Tibial nerve (tissue), 4 donors: ENCODE results near the gene PTPRG. TPM values are rescaled to one million over a fixed set of nuclear protein-coding genes. Genes with fewer than 3 reads are reported as not detected.
A peak's percentile ranks its signal among the peaks of the same experiment; 100 is the strongest.
"Not testable (repeated sequence)": the region's sequence is repeated elsewhere in the genome, so short reads cannot be mapped to it uniquely, and the experiment has no call there.

ENCODE experiments used
- DNase-seq, 2 donors: peaks; one replicate each; pipeline ENCODE4 v3.0.0-alpha.2; 2019; ENCODE audit warnings: low spot score in 2 of 2
- H3K27ac ChIP-seq, 4 donors: fragments of 200-600 bp; sonication (generic) in 3 of 4; one replicate each; pipeline ENCODE4 v1.5.1; 2017 to 2019; ENCODE audit warnings: mild to moderate bottlenecking in 1 of 4
- H3K27me3 ChIP-seq, 2 donors: fragments of 200-600 bp; sonication (generic) in 1 of 2; one replicate each; pipeline versions ENCODE4 v1.5.1 to v1.6.0; 2017 to 2019
- H3K36me3 ChIP-seq, 3 donors: fragments of 200-600 bp; sonication (generic); one replicate each; pipeline ENCODE4 v1.5.1; 2018 to 2019
- H3K4me1 ChIP-seq, 4 donors: fragments of 200-600 bp; sonication (generic) in 3 of 4; one replicate each; pipeline ENCODE4 v1.5.1; 2017 to 2019
- H3K4me3 ChIP-seq, 4 donors: fragments of 200-600 bp; sonication (generic) in 3 of 4; one replicate each; pipeline ENCODE4 v1.5.1; 2017 to 2019; ENCODE audit warnings: mild to moderate bottlenecking in 1 of 4, moderate library complexity in 1 of 4
- H3K9me3 ChIP-seq, 4 donors: fragments of 200-600 bp; sonication (generic) in 3 of 4; one replicate each; pipeline ENCODE4 v1.5.1; 2017 to 2019
- EP300 ChIP-seq, 2 donors: sonication (generic); formaldehyde crosslinking; IDR thresholded peaks; one replicate each; pipeline ENCODE4 v1.6.1; 2017; ENCODE audit warnings: antibody characterized with exemption in 2 of 2, mild to moderate bottlenecking in 1 of 2
- POLR2A ChIP-seq, 2 donors: fragments of 450-650 bp; IDR thresholded peaks; one replicate each; pipeline ENCODE4 v1.6.1; 2017; ENCODE audit warnings: antibody characterized with exemption in 2 of 2, mild to moderate bottlenecking in 2 of 2, moderate library complexity in 2 of 2
- WGBS, 2 donors: methylation state at CpG; one replicate each; pipeline ENCODE4 v1.1.5; 2018; 5-methylcytosine and 5-hydroxymethylcytosine counted together
- total RNA-seq, 4 donors: library from RNA; depleted of rRNA; stranded (reverse); fragments of >200 nt; gene quantifications; one replicate each; pipeline ENCODE4 v1.1.0, GENCODE V29; 2016
- TF ChIP-seq, protein P1 (sequence below), 5 experiments: fragments of 200-600 bp in 3 of 5; fragments of 450-650 bp in 2 of 5; sonication (generic) in 3 of 5; IDR thresholded peaks; one replicate each; pipeline ENCODE4 v1.5.1; 2016 to 2019; ENCODE audit warnings: antibody characterized with exemption in 5 of 5, mild to moderate bottlenecking in 3 of 5, moderate library complexity in 2 of 5

PTPRG gene
- total RNA-seq, 4 donors from 2014 or later = 112 to 174 (median 121) TPM

DNA sequence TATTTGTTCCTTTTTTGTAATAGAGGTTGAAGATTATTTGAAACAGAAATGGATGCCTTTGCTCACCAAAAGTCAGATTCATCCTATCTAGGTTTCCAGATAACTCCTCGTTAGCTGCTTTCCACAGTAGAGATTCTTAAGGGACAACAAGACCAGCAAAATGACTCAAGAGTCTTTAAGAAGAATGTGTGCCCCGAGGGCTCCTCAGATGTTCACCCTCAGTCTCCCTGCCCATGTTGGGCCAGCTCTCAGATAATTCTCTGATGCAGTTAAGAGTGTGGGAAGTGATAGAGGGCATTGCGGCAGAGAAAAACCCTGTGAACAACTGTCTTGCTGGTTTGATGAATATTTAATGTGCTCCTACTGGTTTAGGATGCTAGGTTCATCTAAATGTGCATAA is 251.1 kb downstream of the PTPRG start:
- WGBS, 2 donors = 85 to 89% methylated on average over 3 of the region's 3 CpGs
- DNase-seq = no peak
- no peaks in the 10 kb centered on the region for H3K27me3 ChIP-seq
- no peak overlapping the region for H3K27ac ChIP-seq
- no peak overlapping the region for H3K4me3 ChIP-seq
- TF ChIP-seq EP300 (IDR thresholded peaks at IDR 0.05) (no peak), POLR2A (IDR thresholded peaks at IDR 0.05) (no peak)
- TF ChIP-seq, protein P1, sequence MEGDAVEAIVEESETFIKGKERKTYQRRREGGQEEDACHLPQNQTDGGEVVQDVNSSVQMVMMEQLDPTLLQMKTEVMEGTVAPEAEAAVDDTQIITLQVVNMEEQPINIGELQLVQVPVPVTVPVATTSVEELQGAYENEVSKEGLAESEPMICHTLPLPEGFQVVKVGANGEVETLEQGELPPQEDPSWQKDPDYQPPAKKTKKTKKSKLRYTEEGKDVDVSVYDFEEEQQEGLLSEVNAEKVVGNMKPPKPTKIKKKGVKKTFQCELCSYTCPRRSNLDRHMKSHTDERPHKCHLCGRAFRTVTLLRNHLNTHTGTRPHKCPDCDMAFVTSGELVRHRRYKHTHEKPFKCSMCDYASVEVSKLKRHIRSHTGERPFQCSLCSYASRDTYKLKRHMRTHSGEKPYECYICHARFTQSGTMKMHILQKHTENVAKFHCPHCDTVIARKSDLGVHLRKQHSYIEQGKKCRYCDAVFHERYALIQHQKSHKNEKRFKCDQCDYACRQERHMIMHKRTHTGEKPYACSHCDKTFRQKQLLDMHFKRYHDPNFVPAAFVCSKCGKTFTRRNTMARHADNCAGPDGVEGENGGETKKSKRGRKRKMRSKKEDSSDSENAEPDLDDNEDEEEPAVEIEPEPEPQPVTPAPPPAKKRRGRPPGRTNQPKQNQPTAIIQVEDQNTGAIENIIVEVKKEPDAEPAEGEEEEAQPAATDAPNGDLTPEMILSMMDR (IDR thresholded peaks at IDR 0.05) = no peak
- H3K9me3 ChIP-seq = no peaks in the 10 kb centered on the region
- peaks cover 0 to 45% (median 17%) of the 10 kb centered on the region in 4 donors for H3K4me1 ChIP-seq
- H3K36me3 ChIP-seq = no peaks in the 10 kb centered on the region

GRCh38 chr3:61813636-61814035 is 252.3 kb downstream of the PTPRG start:
- Histone ChIP-seq H3K9me3 (no peaks in the 10 kb centered on the region), H3K27me3 (no peaks in the 10 kb centered on the region), H3K36me3 (no peaks in the 10 kb centered on the region), H3K4me1 (peaks cover 0 to 34% (median 14%) of the 10 kb centered on the region in 4 donors), H3K27ac (no peak overlapping the region), H3K4me3 (no peak overlapping the region)
- WGBS, 2 donors = 84% methylated on average over 4 of the region's 4 CpGs
- peak in 1 of 2 donors; percentile 21 for TF ChIP-seq EP300 (IDR thresholded peaks at IDR 0.05)
- TF ChIP-seq POLR2A (IDR thresholded peaks at IDR 0.05) = no peak
- TF ChIP-seq, protein P1 (IDR thresholded peaks at IDR 0.05) = no peak
- no peak for DNase-seq

DNA sequence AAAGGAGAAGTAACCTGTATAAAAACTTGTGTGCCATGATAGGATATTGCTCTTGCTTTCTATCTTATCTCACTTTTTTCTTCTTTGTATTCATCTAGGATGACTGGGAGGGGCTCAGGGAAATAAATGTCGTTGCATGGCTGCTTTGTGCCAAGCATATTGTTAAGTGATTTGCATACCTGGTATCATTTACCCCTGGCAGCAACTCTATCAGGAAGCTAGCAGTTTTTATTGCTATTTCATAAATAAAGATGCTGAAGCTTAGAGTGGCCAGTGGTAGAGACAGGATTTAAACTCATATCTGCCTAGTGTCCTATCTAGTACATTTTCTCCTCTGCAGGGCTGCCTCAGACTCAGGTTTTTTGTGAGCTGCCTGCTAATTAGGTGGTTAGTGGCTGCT is 253.3 kb downstream of the PTPRG start:
- H3K27ac ChIP-seq = no peak overlapping the region
- H3K27me3 ChIP-seq = no peaks in the 10 kb centered on the region
- 25 to 32% methylated on average over 1 of the region's 1 CpG for WGBS, 2 donors
- no peaks in the 10 kb centered on the region for H3K9me3 ChIP-seq
- H3K4me1 ChIP-seq = peaks cover 0 to 23% (median 5%) of the 10 kb centered on the region in 4 donors
- TF ChIP-seq POLR2A (IDR thresholded peaks at IDR 0.05) = no peak
- H3K36me3 ChIP-seq = no peaks in the 10 kb centered on the region
- DNase-seq = no peak
- H3K4me3 ChIP-seq = no peak overlapping the region

GRCh38 chr3:61816304-61816703 is 254.9 kb downstream of the PTPRG start:
- not testable (repeated sequence) for H3K27ac ChIP-seq, H3K4me3 ChIP-seq, H3K4me1 ChIP-seq, H3K36me3 ChIP-seq, H3K9me3 ChIP-seq, H3K27me3 ChIP-seq, DNase-seq
- 67 to 77% methylated on average over 5 of the region's 5 CpGs for WGBS, 2 donors

GRCh38 chr3:61819861-61820260 is 258.5 kb downstream of the PTPRG start:
- Histone ChIP-seq H3K27me3 (no peaks in the 10 kb centered on the region), H3K4me3 (no peak overlapping the region), H3K9me3 (no peaks in the 10 kb centered on the region), H3K4me1 (peaks cover 0 to 17% (median 0%) of the 10 kb centered on the region in 4 donors), H3K27ac (no peak overlapping the region), H3K36me3 (no peaks in the 10 kb centered on the region)
- TF ChIP-seq EP300 (IDR thresholded peaks at IDR 0.05) = no peak
- TF ChIP-seq, protein P1 (IDR thresholded peaks at IDR 0.05) = no peak
- no peak for TF ChIP-seq POLR2A (IDR thresholded peaks at IDR 0.05)
- 91 to 95% methylated on average over 3 of the region's 3 CpGs for WGBS, 2 donors
- no peak for DNase-seq

DNA sequence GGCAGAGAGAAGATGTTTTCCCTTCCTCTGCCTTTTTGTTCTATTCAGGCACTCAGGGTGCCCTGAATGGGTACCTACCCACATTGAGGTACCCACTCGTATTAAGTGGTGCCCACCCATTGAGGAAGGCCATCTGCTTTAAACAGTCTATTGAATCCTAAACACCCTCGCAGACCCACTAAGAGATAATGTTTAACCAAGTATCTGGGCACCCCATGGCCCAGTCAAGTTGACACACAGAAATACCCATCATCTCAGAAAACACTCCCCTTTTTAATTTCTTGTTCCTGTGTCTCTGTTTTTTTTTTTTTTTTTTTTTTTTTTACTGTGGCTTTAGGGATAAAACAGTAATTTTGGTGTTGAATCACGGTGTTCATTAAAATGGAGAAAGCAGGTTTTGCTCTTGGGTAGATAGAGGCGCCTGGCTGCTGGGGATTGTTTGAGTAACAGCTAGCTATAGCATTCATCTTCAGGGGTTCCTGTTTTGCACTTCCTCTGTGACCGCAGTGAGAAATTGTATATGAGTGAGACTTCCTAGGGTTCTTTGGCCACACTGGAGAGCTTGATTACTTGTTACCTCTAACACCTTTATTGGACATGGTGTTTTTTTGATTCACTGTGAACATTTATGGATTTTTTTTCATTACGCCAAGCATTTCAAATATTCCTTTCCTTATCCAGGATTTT is 259.1 kb downstream of the PTPRG start:
- WGBS, 2 donors = 91 to 93% methylated on average over 6 of the region's 6 CpGs
- H3K9me3 ChIP-seq = no peaks in the 10 kb centered on the region
- TF ChIP-seq, protein P1 (IDR thresholded peaks at IDR 0.05) = no peak
- TF ChIP-seq POLR2A (IDR thresholded peaks at IDR 0.05) = no peak
- no peak for TF ChIP-seq EP300 (IDR thresholded peaks at IDR 0.05)
- no peaks in the 10 kb centered on the region for H3K36me3 ChIP-seq
- peaks cover 0 to 17% (median 0%) of the 10 kb centered on the region in 4 donors for H3K4me1 ChIP-seq
- H3K4me3 ChIP-seq = no peak overlapping the region
- no peak for DNase-seq
- no peaks in the 10 kb centered on the region for H3K27me3 ChIP-seq
- no peak overlapping the region for H3K27ac ChIP-seq
